Endometrium (tissue), 2 donors: Measurements from ENCODE around the gene CDR2L.
"Not testable (repeated sequence)": the region's sequence is repeated elsewhere in the genome, so short reads cannot be mapped to it uniquely, and the experiment has no call there.

Experiments
- FAIRE-seq: peaks from 2 replicates; lab custom pipeline; 2012; peaks lifted over from hg19 to GRCh38; lab: Jason Lieb, UNC
- donor health status: control.
- donor health status: control.

Gene CDR2L

GRCh38 chr17:75011401-75012095 is 24.1 kb downstream of the CDR2L start:
- FAIRE-seq: peak; percentile 29

- FAIRE-seq: no peak
Observed at GRCh38 chr17:75012096-75012345, 24.6 kb downstream of the CDR2L start.

GRCh38 chr17:75012346-75013091 is 25.1 kb downstream of the CDR2L start, which contains the start of gene MRPL58:
TSS of gene MRPL58 (plus strand) at chr17:75012670. CDS start at chr17:75012687, 17 bp downstream.
- FAIRE-seq: no peak

- no peak for FAIRE-seq
Observed at GRCh38 chr17:75013092-75013559, 25.7 kb downstream of the CDR2L start.

- no peak for FAIRE-seq
Observed at GRCh38 chr17:75019146-75019545, 31.7 kb downstream of the CDR2L start.

GRCh38 chr17:75019710-75020109 is 32.3 kb downstream of the CDR2L start:
- FAIRE-seq: no peak

GRCh38 chr17:75020331-75021110 is 33.1 kb downstream of the CDR2L start:
- no peak for FAIRE-seq

- FAIRE-seq: no peak
Observed at GRCh38 chr17:75024686-75025397, 37.4 kb downstream of the CDR2L start.

- not testable (repeated sequence) for FAIRE-seq
Observed at GRCh38 chr17:75025398-75025734, 37.9 kb downstream of the CDR2L start.

- not testable (repeated sequence) for FAIRE-seq
Observed at GRCh38 chr17:75026650-75027049, 39.2 kb downstream of the CDR2L start.

- no peak for FAIRE-seq
Observed at GRCh38 chr17:75030161-75030560, 42.7 kb downstream of the CDR2L start.

- FAIRE-seq: no peak
Observed at GRCh38 chr17:75031972-75032719, 44.7 kb downstream of the CDR2L start.

GRCh38 chr17:75032720-75033280 is 45.4 kb downstream of the CDR2L start:
- no peak for FAIRE-seq

- FAIRE-seq: no peak
Observed at GRCh38 chr17:75033346-75034235, 46.2 kb downstream of the CDR2L start.

- no peak for FAIRE-seq
Observed at GRCh38 chr17:75034236-75034908, 46.9 kb downstream of the CDR2L start.

GRCh38 chr17:75036643-75037268 is 49.3 kb downstream of the CDR2L start:
- FAIRE-seq: no peak

GRCh38 chr17:75039238-75039637 is 51.8 kb downstream of the CDR2L start:
- FAIRE-seq: no peak

GRCh38 chr17:75041656-75042280 is 54.3 kb downstream of the CDR2L start:
- FAIRE-seq: no peak

- FAIRE-seq: not testable (repeated sequence)
Observed at GRCh38 chr17:75043789-75044188, 56.4 kb downstream of the CDR2L start.
